ENCODE measurements around the gene KRT71.
"Not testable (repeated sequence)": the region's sequence is repeated elsewhere in the genome, so short reads cannot be mapped to it uniquely, and the experiment has no call there.

KRT71 gene

DNA sequence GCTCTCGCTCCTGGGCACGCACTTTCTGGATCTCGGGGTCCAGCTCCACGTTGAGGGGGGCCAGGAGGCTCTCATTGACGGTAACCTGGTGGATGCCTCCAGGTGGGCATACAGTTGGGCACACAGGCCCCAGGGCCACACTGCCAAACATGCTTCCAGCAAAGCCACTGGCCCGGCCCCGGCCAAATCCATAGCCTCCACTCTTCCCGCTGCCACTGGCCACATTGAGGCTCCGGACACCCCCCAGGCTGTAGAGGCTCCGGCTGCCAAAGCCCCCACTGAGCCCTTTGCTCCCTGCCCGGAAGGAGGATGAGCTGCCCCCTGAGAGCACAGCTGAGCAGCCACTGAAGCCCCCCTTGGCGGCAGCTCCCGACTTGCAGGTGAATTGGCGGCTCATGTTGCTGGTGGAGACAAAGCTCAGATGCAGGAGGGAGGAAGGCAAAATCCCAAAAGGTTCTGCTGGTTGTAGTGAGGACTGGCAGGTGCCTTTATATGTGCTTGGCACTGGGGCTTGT is at the start of gene KRT71:
TSS of gene KRT71 (minus strand) at position 465 of the 515 bp plus-strand sequence. CDS start at position 397, 68 bp downstream.
- Histone ChIP-seq H3K27ac (ENCODE audit: low read depth, low read length) (no peak within 1 kb of the TSS), H3K36me3 (ENCODE audit: control insufficient read depth, insufficient read depth, low read length) (no peaks in the 10 kb centered on the region), H3K9me3 (ENCODE audit: control insufficient read depth, insufficient read depth, low read depth, low read length) (no peaks in the 10 kb centered on the region), H3K4me3 (ENCODE audit: low read depth, low read length) (no peak within 1 kb of the TSS), H3K27me3 (ENCODE audit: control insufficient read depth, insufficient read depth, low read length) (0 out of 2 replicates have a peak, but pooled peaks cover 6% of the 10 kb centered on the region), H3K4me1 (ENCODE audit: control insufficient read depth, insufficient read depth, low read length) (no peaks in the 10 kb centered on the region), H3K9ac (ENCODE audit: low read length) (no peak within 1 kb of the TSS)

- Histone ChIP-seq H3K27me3 (ENCODE audit: control insufficient read depth, insufficient read depth, low read length) (peaks cover 31% of the 10 kb centered on the region), H3K27ac (ENCODE audit: low read depth, low read length) (no peak overlapping the region), H3K9me3 (ENCODE audit: control insufficient read depth, insufficient read depth, low read depth, low read length) (no peaks in the 10 kb centered on the region), H3K36me3 (ENCODE audit: control insufficient read depth, insufficient read depth, low read length) (no peaks in the 10 kb centered on the region), H3K4me1 (ENCODE audit: control insufficient read depth, insufficient read depth, low read length) (no peaks in the 10 kb centered on the region), H3K4me3 (ENCODE audit: low read depth, low read length) (no peak overlapping the region), H3K9ac (ENCODE audit: low read length) (no peak overlapping the region)
These were observed 49.6 kb upstream of the KRT71 start for GRCh38 chr12:52602552-52602951.

- H3K9me3 ChIP-seq (ENCODE audit: control insufficient read depth, insufficient read depth, low read depth, low read length), result no peaks in the 10 kb centered on the region
- H3K9ac ChIP-seq (ENCODE audit: low read length), result no peak overlapping the region
- H3K27ac ChIP-seq (ENCODE audit: low read depth, low read length), result no peak overlapping the region
- no peaks in the 10 kb centered on the region for H3K4me1 ChIP-seq (ENCODE audit: control insufficient read depth, insufficient read depth, low read length)
- H3K36me3 ChIP-seq (ENCODE audit: control insufficient read depth, insufficient read depth, low read length), result no peaks in the 10 kb centered on the region
- H3K27me3 ChIP-seq (ENCODE audit: control insufficient read depth, insufficient read depth, low read length), result peaks cover 33% of the 10 kb centered on the region
- no peak overlapping the region for H3K4me3 ChIP-seq (ENCODE audit: low read depth, low read length)
These were observed 48.7 kb upstream of the KRT71 start for GRCh38 chr12:52601671-52602070.

DNA sequence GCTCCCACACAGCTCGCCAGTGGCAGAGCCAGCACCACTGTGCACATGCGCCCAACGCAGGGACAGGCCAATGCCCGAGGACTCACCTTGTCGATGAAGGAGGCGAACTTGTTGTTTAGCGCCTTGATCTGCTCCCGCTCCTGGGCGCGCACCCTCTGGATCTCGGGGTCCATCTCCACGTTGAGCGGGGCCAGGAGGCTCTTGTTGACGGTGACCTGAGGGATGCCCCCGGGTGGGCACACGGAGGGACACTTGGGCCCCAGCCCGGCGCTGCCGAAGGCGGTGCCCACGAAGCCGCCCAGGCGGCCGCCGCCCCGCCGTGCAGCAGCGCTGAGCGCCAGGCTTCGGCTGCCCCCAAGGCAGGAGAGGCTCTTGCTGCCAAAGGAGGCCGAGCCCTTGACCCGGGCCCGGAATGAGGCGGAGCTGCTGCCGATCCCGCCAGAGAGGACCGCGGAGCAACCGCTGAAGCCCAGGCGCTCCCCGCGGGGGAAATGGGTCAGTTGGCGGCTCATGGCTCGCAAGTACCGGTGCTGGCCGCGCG is 48.1 kb upstream of the KRT71 start, which contains the start of gene KRT72:
TSS of gene KRT72 (minus strand) at position 523 of the 541 bp plus-strand sequence. CDS start at position 512, 11 bp downstream.
- peaks cover 33% of the 10 kb centered on the region for H3K27me3 ChIP-seq (ENCODE audit: control insufficient read depth, insufficient read depth, low read length)
- H3K9me3 ChIP-seq (ENCODE audit: control insufficient read depth, insufficient read depth, low read depth, low read length), result no peaks in the 10 kb centered on the region
- H3K27ac ChIP-seq (ENCODE audit: low read depth, low read length), result no peak within 1 kb of the TSS
- no peaks in the 10 kb centered on the region for H3K36me3 ChIP-seq (ENCODE audit: control insufficient read depth, insufficient read depth, low read length)
- no peak within 1 kb of the TSS for H3K9ac ChIP-seq (ENCODE audit: low read length)
- H3K4me3 ChIP-seq (ENCODE audit: low read depth, low read length), result no peak within 1 kb of the TSS
- H3K4me1 ChIP-seq (ENCODE audit: control insufficient read depth, insufficient read depth, low read length), result no peaks in the 10 kb centered on the region

GRCh38 chr12:52600475-52600874 is 47.5 kb upstream of the KRT71 start:
- no peaks in the 10 kb centered on the region for H3K36me3 ChIP-seq (ENCODE audit: control insufficient read depth, insufficient read depth, low read length)
- no peak overlapping the region for H3K9ac ChIP-seq (ENCODE audit: low read length)
- H3K4me1 ChIP-seq (ENCODE audit: control insufficient read depth, insufficient read depth, low read length), result no peaks in the 10 kb centered on the region
- no peaks in the 10 kb centered on the region for H3K9me3 ChIP-seq (ENCODE audit: control insufficient read depth, insufficient read depth, low read depth, low read length)
- H3K27me3 ChIP-seq (ENCODE audit: control insufficient read depth, insufficient read depth, low read length), result peaks cover 33% of the 10 kb centered on the region
- no peak overlapping the region for H3K4me3 ChIP-seq (ENCODE audit: low read depth, low read length)
- no peak overlapping the region for H3K27ac ChIP-seq (ENCODE audit: low read depth, low read length)

- Histone ChIP-seq H3K9me3 (ENCODE audit: control insufficient read depth, insufficient read depth, low read depth, low read length) (no peaks in the 10 kb centered on the region), H3K27ac (ENCODE audit: low read depth, low read length) (no peak overlapping the region), H3K4me1 (ENCODE audit: control insufficient read depth, insufficient read depth, low read length) (no peaks in the 10 kb centered on the region), H3K9ac (ENCODE audit: low read length) (no peak overlapping the region), H3K36me3 (ENCODE audit: control insufficient read depth, insufficient read depth, low read length) (no peaks in the 10 kb centered on the region), H3K27me3 (ENCODE audit: control insufficient read depth, insufficient read depth, low read length) (peaks cover 33% of the 10 kb centered on the region), H3K4me3 (ENCODE audit: low read depth, low read length) (no peak overlapping the region)
These were observed 47.1 kb upstream of the KRT71 start for GRCh38 chr12:52600071-52600470.

GRCh38 chr12:52598966-52599365 is 46.0 kb upstream of the KRT71 start:
- Histone ChIP-seq H3K9me3 (ENCODE audit: control insufficient read depth, insufficient read depth, low read depth, low read length) (no peaks in the 10 kb centered on the region), H3K27ac (ENCODE audit: low read depth, low read length) (no peak overlapping the region), H3K9ac (ENCODE audit: low read length) (no peak overlapping the region), H3K4me1 (ENCODE audit: control insufficient read depth, insufficient read depth, low read length) (no peaks in the 10 kb centered on the region), H3K27me3 (ENCODE audit: control insufficient read depth, insufficient read depth, low read length) (peaks cover 33% of the 10 kb centered on the region), H3K36me3 (ENCODE audit: control insufficient read depth, insufficient read depth, low read length) (no peaks in the 10 kb centered on the region), H3K4me3 (ENCODE audit: low read depth, low read length) (no peak overlapping the region)

DNA sequence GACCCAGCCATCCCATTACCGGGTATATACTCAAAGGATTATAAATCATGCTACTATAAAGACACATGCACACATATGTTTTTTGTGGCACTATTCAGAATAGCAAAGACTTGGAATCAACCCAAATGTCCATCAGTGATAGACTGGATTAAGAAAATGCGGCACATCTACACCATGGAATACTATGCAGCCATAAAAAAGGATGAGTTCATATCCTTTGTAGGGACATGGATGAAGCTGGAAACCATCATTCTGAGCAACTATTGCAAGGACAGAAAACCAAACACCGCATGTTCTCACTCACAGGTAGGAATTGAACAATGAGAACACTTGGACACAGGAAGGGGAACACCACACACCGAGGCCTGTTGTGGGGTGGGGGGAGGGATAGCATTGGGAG is 41.3 kb upstream of the KRT71 start:
- peaks cover 18% of the 10 kb centered on the region for H3K27me3 ChIP-seq (ENCODE audit: control insufficient read depth, insufficient read depth, low read length)

DNA sequence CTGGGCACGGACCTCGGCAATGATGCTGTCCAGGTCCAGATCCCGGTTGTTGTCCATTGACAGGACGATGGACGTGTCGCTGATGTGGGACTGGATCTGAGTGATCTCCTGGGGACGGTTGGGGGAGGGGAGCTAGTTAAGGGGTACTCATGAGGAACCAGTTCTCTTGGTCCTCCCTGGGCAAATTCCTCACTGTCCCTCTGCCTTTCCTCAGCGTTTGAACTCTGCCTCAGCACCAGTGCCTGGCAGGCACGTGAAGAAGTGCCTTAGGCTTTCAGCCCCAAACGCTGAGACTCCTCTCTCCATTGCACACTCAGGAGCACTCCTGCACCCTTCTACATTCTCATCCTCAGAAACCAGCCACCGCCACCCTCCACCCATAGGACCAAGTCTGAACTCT is 38.6 kb upstream of the KRT71 start:
- H3K36me3 ChIP-seq (ENCODE audit: control insufficient read depth, insufficient read depth, low read length), result no peaks in the 10 kb centered on the region
- no peaks in the 10 kb centered on the region for H3K4me1 ChIP-seq (ENCODE audit: control insufficient read depth, insufficient read depth, low read length)
- no peaks in the 10 kb centered on the region for H3K27me3 ChIP-seq (ENCODE audit: control insufficient read depth, insufficient read depth, low read length)
- no peak overlapping the region for H3K4me3 ChIP-seq (ENCODE audit: low read depth, low read length)
- no peak overlapping the region for H3K27ac ChIP-seq (ENCODE audit: low read depth, low read length)
- peaks cover 38% of the 10 kb centered on the region for H3K9me3 ChIP-seq (ENCODE audit: control insufficient read depth, insufficient read depth, low read depth, low read length)
- H3K9ac ChIP-seq (ENCODE audit: low read length), result no peak overlapping the region

More for the DNA sequence above, 41.3 kb upstream of the KRT71 start:
- H3K4me1 ChIP-seq (ENCODE audit: control insufficient read depth, insufficient read depth, low read length); H3K9ac ChIP-seq (ENCODE audit: low read length); H3K27ac ChIP-seq (ENCODE audit: low read depth, low read length); H3K36me3 ChIP-seq (ENCODE audit: control insufficient read depth, insufficient read depth, low read length); H3K4me3 ChIP-seq (ENCODE audit: low read depth, low read length): not testable (repeated sequence)
- peaks cover 36% of the 10 kb centered on the region for H3K9me3 ChIP-seq (ENCODE audit: control insufficient read depth, insufficient read depth, low read depth, low read length)

DNA sequence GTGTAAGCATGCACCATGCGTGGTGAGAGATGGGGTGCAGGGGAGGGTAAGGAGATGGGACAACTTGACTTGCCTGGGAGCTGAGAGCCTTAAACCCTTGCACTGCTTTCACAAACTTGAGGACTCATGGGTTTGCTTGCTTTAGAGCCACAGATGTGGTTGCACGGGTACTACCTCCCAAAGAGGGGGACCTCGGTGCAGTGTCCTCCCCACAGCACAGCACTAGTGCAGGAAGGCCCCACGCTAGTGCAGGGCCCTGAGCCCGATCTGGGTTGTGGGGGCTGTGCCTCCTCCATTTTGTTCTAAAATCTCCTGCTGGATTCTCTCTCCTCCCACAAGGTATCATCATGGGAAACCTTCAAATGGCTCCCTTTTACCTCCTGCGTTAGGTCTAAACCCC is 37.1 kb upstream of the KRT71 start:
- Histone ChIP-seq H3K4me3 (ENCODE audit: low read depth, low read length) (no peak overlapping the region), H3K27me3 (ENCODE audit: control insufficient read depth, insufficient read depth, low read length) (no peaks in the 10 kb centered on the region), H3K9ac (ENCODE audit: low read length) (no peak overlapping the region), H3K27ac (ENCODE audit: low read depth, low read length) (no peak overlapping the region), H3K36me3 (ENCODE audit: control insufficient read depth, insufficient read depth, low read length) (no peaks in the 10 kb centered on the region), H3K9me3 (ENCODE audit: control insufficient read depth, insufficient read depth, low read depth, low read length) (peaks cover 38% of the 10 kb centered on the region), H3K4me1 (ENCODE audit: control insufficient read depth, insufficient read depth, low read length) (no peaks in the 10 kb centered on the region)

DNA sequence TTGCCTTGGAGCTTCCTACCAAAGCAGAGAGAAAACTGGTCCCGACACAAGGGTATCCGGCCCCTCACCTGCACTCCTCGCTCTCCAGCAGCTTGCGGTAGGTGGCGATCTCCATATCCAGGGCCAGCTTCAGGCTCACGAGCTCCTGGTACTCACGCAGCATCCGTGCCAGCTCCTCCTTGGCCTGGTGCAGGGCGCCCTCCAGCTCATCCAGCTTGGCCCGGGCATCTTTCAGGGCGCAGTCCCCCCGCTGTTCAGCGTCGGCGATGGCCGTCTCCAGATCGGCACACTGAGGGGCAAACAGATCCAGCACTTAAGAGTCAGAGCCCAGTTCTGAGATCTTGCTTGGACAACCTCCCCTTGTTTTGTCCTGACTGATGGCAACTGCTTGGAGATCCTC is 34.6 kb upstream of the KRT71 start:
- no peaks in the 10 kb centered on the region for H3K27me3 ChIP-seq (ENCODE audit: control insufficient read depth, insufficient read depth, low read length)
- no peak overlapping the region for H3K9ac ChIP-seq (ENCODE audit: low read length)
- no peak overlapping the region for H3K27ac ChIP-seq (ENCODE audit: low read depth, low read length)
- no peaks in the 10 kb centered on the region for H3K36me3 ChIP-seq (ENCODE audit: control insufficient read depth, insufficient read depth, low read length)
- no peak overlapping the region for H3K4me3 ChIP-seq (ENCODE audit: low read depth, low read length)
- H3K4me1 ChIP-seq (ENCODE audit: control insufficient read depth, insufficient read depth, low read length), result peaks cover 3% of the 10 kb centered on the region
- peaks cover 35% of the 10 kb centered on the region for H3K9me3 ChIP-seq (ENCODE audit: control insufficient read depth, insufficient read depth, low read depth, low read length)
